ACHN (cell line): ENCODE data around the gene METAP1D.
"Not testable (repeated sequence)": the region's sequence is repeated elsewhere in the genome, so short reads cannot be mapped to it uniquely, and the experiment has no call there.

Experiments
- DNase-seq: peaks from one replicate; pipeline ENCODE4 v3.0.0-alpha.2; 2015
- in situ Hi-C: cut with HindIII; loops from 2 replicates; pipeline ENCODE4 v1.10.0; 2017; ENCODE audit warnings: low sequenced_read_pairs, low pct_ligation_motif_present, low pct_unique_long_range_greater_than_20kb

METAP1D gene

GRCh38 chr2:171986778-171987177 is 13.0 kb upstream of the METAP1D start:
- no peak for DNase-seq
- in situ Hi-C loops: no loop called here

DNA sequence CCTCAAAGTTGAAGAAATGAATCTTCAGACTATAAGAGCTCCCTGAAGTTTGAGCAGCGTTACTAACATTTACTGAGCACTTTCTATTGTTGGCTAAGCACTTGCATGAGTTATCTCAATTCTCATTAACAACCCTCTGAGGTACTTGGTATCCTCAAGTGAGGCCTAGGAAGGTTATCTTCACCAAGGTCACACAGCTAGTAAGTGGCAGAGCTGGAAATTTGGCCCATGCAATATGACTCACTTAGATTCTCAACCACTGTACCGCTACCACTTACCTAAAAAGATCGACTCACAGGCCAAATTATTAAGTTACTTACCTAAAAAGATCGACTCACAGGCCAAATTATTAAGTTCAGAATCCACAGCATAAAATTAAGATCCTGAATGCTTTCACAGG is 8.7 kb upstream of the METAP1D start:
- in situ Hi-C loops: no loop called here
- no peak for DNase-seq

DNA sequence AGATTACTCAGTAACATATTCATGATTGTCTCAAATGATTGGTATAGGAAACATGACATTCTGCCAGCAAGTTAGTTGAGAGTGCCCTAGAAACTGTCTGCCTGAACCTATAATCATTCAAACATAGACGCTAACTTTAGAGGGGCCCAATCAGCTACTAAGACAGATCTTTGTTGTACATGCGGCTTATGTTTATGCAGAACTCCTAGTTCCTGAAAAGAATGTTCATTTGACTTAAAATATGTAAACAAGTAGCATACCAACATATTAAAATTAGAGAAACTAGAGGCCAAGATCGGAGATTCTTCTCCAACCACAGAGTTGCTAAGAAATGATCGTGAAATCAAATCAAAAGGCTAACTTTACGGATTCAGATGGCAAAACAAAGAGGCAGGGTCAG is 4.2 kb upstream of the METAP1D start:
- no peak for DNase-seq
- in situ Hi-C loops: no loop called here

GRCh38 chr2:171996021-171996420 is 3.7 kb upstream of the METAP1D start:
- DNase-seq: no peak
- in situ Hi-C loops: no loop called here

DNA sequence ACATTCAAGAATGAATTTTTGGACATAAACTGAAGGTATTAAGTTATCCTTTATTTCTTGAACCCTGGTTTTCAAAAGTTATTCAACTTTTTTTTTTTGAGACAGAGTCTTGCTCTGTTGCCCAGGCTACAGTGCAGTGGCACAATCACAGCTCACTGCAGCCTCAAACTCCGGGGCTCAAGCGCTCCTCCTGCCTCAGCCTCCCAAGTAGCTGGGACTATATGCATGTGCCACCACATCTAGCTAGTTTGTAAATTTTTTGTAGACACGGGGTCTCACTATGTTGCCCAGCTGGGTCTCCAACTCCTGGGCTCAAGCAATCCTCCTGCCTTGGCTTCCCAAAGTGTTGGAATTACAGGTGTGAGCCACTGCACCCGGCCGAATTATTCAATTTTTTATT is 2.7 kb upstream of the METAP1D start:
- in situ Hi-C loops, DNase-seq: not testable (repeated sequence)

DNA sequence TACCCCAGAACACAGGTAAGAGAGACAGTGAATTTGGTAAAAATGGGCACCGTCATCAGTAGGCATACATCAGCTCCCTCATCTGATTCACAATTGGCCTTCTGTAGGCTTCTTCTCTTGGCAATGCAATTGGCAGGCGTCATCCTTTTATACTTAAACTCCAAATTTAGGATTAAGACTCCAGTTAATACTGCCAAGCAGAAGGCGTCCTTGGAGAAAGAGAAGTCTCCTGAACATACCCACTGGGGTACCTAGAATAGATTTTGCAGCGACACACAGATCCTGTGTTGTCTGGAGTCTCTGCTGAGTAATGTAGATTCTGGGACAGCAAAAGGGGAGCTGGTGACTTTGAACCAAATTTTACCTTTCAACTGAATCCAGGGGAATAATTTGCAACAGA is 592 bp upstream of the METAP1D start:
- DNase-seq: no peak
- in situ Hi-C loops: no loop called here

- DNase-seq: no peak
- in situ Hi-C loops: no loop called here
Measured at GRCh38 chr2:172000696-172001361, 1.1 kb downstream of the METAP1D start.

DNA sequence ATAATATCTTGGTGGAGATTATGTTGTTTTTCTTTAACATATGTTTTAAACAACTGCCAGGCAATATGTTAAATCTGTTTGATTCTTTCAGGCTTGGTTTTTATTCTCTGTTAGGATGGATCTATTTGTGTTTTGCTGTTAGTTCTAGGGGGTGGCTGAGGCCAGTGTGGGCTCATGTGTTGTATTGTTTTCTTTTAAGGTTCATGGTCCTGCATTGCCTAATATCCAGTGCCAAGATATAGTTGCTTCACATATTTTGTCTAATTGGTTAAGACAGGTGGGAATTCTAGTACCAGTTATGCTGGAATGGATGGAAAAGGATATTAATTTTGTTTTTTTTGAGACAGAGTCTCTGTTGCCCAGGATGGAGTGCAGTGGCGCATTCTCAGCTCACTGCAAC is 7.6 kb downstream of the METAP1D start:
- no peak for DNase-seq
- in situ Hi-C loops: no loop called here

DNA sequence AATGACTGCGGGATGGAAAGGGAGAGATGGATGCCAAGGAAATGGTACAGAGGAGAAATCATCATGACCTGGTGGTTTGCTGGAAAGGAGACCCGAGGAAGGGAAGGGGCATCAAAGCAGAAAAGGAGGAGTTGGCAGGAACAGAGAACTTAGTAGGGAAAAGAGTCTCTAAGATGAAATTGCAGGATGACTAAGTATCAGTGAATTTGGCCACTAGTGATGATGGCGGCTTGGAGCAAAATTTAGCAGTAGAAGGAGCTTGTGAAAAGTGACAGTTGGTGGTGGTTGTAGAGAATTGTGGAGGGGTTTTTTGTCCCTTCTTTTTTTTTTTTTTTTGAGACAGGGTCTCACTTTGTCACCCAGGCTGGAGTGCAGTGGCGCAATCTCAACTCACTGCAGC is 10.1 kb downstream of the METAP1D start:
- DNase-seq: no peak
- in situ Hi-C loops: no loop called here

GRCh38 chr2:172011812-172012575 is 12.2 kb downstream of the METAP1D start:
- no peak for DNase-seq
- in situ Hi-C loops: no loop called here

DNA sequence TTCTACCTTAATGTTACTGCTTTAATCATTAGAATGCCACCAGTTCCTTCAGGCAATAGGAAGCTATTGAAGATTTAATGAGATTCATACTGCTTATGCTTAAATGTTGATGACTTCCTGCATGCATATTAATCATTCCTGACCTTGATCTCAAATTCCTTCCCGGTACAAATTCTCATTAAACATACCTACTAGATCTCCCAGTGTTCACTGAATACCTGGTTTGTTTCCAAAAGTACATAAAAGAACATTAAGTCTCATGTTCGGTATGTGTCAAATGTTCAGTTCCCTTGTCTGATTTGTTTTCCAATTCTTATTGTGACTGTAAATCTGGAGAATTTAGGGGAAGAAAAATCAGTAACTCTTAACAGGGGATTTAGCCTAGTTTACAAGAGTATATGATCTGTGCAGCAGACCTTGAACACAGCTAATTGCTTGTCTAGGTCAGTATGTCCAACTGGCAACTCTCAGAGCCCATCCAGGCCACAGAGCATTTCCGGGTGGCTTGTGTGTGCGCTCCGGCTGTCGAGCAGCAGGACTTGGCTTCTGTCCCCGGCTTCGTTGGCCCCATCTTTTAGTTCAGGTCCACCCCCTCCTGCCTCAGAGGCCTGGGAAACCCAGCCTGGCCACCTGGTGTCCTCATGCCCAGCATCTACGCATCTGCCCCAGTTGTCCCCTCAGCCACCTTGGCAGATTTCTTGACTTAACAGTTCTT is 13.1 kb downstream of the METAP1D start:
- in situ Hi-C loops: no loop called here
- DNase-seq: no peak

DNA sequence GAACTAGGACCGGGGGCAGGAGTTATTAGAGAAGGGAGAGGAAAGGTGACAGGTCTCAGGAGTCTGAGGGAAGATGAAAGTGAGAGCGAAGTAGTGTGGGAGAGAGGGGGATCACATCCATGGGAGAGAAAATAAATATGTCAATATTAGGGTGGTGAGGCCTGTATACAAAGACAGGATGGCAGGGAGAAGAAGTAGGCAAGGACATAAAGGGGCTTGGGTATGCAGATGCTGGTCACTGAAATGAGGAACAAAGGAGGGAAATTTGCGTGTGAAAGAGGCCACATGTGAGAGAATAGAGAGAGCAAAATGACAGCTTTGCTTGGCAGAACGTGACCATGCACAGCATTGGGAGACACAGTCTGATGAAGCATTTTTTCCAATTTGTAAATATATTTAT is 13.6 kb downstream of the METAP1D start:
- DNase-seq: no peak
- in situ Hi-C loops: no loop called here

GRCh38 chr2:172021074-172021931 is 21.6 kb downstream of the METAP1D start:
- no peak for DNase-seq
- in situ Hi-C loops: no loop called here

GRCh38 chr2:172021955-172022354 is 22.2 kb downstream of the METAP1D start:
- in situ Hi-C loops: no loop called here
- no peak for DNase-seq

DNA sequence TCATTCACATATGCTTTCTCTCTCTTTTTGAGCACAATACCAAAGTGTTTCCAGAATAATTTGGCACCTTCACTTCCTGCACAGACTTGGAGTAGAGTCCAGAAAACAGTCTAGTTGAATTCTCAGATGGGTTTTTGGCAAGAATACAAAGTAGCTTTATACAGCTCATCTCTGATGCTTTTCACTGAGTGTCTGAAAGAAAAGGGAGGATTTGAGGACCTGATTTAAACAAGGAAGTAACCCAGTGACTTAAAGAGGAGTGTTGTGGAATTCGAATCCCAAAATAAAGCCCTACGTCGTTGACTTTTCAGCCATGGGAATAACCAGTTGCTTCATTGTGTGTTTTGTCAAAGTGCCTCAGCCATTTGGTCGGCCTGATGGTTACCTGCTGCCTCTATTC is 31.8 kb downstream of the METAP1D start:
- in situ Hi-C loops: no loop called here

GRCh38 chr2:172038121-172038520 is 38.4 kb downstream of the METAP1D start:
- in situ Hi-C loops: no loop called here
- no peak for DNase-seq

More for the DNA sequence above, 31.8 kb downstream of the METAP1D start:
- DNase-seq: no peak

- no peak for DNase-seq
- in situ Hi-C loops: no loop called here
Measured at GRCh38 chr2:172038604-172039003, 38.9 kb downstream of the METAP1D start.

- in situ Hi-C loops: no loop called here
- no peak for DNase-seq
Measured at GRCh38 chr2:172039011-172039704, 39.4 kb downstream of the METAP1D start.
